ENCODE data around the gene SLC8A3.
A peak's percentile ranks its signal among the peaks of the same experiment; 100 is the strongest.

The SLC8A3 gene

DNA sequence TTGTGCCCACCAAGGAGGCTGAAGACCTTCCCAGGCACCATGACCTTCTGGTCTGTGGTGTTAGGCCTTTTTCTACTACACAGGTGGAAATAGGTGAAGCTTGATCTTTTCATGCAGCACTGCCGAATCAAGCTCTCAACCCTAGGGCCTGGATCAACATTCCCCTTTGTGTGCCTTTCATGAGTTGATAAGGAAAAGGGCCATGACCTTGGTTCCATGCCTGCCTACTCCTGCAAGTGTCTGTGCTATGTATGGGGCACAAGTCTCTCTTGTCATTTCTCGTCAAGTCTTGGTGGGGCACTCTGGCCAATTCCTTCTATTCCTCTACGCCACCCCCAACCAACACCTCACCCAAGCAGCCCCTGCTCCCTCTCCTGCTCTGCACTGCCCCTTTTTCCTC is 154.5 kb downstream of the SLC8A3 start:
- H2AK5ac ChIP-seq (ENCODE audit: low read length), result no peak overlapping the region
- no peak overlapping the region for H3K4ac ChIP-seq (ENCODE audit: low read depth, low read length)
- no peak overlapping the region for H4K91ac ChIP-seq (ENCODE audit: low read depth, low read length)
- H3K4me3 ChIP-seq (ENCODE audit: low read depth, low read length), result no peak overlapping the region
- no peaks in the 10 kb centered on the region for H3K79me2 ChIP-seq (ENCODE audit: control insufficient read depth, insufficient read depth, low read length, poor library complexity)
- no peak overlapping the region for H3K18ac ChIP-seq (ENCODE audit: low read length)
- no peaks in the 10 kb centered on the region for H3K27me3 ChIP-seq (ENCODE audit: insufficient read depth, low read length)
- no peaks in the 10 kb centered on the region for H3K9me3 ChIP-seq (ENCODE audit: insufficient read depth, low read depth, low read length)
- no peaks in the 10 kb centered on the region for H3K36me3 ChIP-seq (ENCODE audit: control insufficient read depth in 1 of 2, insufficient read depth in 2 of 2, low read length in 2 of 2)
- no CpG with 5 or more reads among the region's 3 CpGs for WGBS (ENCODE audit: extremely low coverage, insufficient coverage, insufficient read length)
- no peak overlapping the region for H2BK12ac ChIP-seq (ENCODE audit: low read length)
- H2BK5ac ChIP-seq (ENCODE audit: low read depth, low read length, poor library complexity), result no peak overlapping the region
- no peak overlapping the region for H3K14ac ChIP-seq (ENCODE audit: low read length)
- no peak overlapping the region for H2AFZ ChIP-seq (ENCODE audit: insufficient read depth, low read length, poor library complexity)
- no peaks in the 10 kb centered on the region for H3K79me1 ChIP-seq (ENCODE audit: low read length)
- no peak for DNase-seq
- no peak overlapping the region for H4K8ac ChIP-seq (ENCODE audit: low read depth, low read length)
- no peak overlapping the region for H3K23ac ChIP-seq (ENCODE audit: low read length)
- H4K12ac ChIP-seq (ENCODE audit: low read depth, low read length), result no peak overlapping the region
- H3K27ac ChIP-seq (ENCODE audit: low read depth, low read length), result no peak overlapping the region
- H3K9ac ChIP-seq (ENCODE audit: low read length), result no peak overlapping the region
- H3K4me2 ChIP-seq (ENCODE audit: low read length), result no peak overlapping the region
- H2BK120ac ChIP-seq (ENCODE audit: insufficient read depth, low read length, poor library complexity), result no peak overlapping the region
- peaks cover 5 to 6% of the 10 kb centered on the region in 2 experiments for H3K4me1 ChIP-seq (ENCODE audit: control insufficient read depth in 1 of 2, insufficient read depth in 2 of 2, low read length in 2 of 2)

DNA sequence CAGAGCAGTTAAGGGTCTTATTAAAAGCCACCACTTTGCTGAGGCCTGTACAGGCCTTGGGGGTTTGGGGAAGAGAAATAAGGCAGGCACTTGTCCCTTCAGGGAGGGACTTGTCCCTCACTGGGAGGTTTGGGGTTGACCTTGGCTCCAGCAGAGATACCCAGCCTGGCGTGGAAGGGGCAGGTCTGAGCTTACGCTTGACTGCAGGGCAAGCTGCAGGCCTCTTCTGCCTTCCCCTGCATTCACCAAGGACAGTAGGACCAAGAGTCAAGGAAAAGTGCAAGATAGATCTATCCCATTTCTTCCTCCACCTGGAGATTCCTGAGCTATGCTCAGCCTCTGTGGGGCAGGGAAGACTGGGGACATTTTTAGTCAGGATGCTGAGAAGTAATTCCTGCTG is 155.2 kb downstream of the SLC8A3 start:
- Histone ChIP-seq H3K27ac (ENCODE audit: low read depth, low read length) (no peak overlapping the region), H3K79me1 (ENCODE audit: low read length) (no peaks in the 10 kb centered on the region), H3K36me3 (ENCODE audit: control insufficient read depth in 1 of 2, insufficient read depth in 2 of 2, low read length in 2 of 2) (no peaks in the 10 kb centered on the region), H2AK5ac (ENCODE audit: low read length) (no peak overlapping the region), H3K4me2 (ENCODE audit: low read length) (no peak overlapping the region), H3K79me2 (ENCODE audit: control insufficient read depth, insufficient read depth, low read length, poor library complexity) (no peaks in the 10 kb centered on the region), H3K27me3 (ENCODE audit: insufficient read depth, low read length) (no peaks in the 10 kb centered on the region), H4K91ac (ENCODE audit: low read depth, low read length) (no peak overlapping the region), H3K9ac (ENCODE audit: low read length) (no peak overlapping the region), H3K4me1 (ENCODE audit: control insufficient read depth in 1 of 2, insufficient read depth in 2 of 2, low read length in 2 of 2) (peaks cover 5 to 6% of the 10 kb centered on the region in 2 experiments), H3K23ac (ENCODE audit: low read length) (no peak overlapping the region), H3K4ac (ENCODE audit: low read depth, low read length) (no peak overlapping the region), H3K4me3 (ENCODE audit: low read depth, low read length) (no peak overlapping the region), H3K14ac (ENCODE audit: low read length) (no peak overlapping the region), H3K9me3 (ENCODE audit: insufficient read depth, low read depth, low read length) (no peaks in the 10 kb centered on the region), H2BK12ac (ENCODE audit: low read length) (no peak overlapping the region), H2BK5ac (ENCODE audit: low read depth, low read length, poor library complexity) (no peak overlapping the region), H2AFZ (ENCODE audit: insufficient read depth, low read length, poor library complexity) (no peak overlapping the region), H4K12ac (ENCODE audit: low read depth, low read length) (no peak overlapping the region), H3K18ac (ENCODE audit: low read length) (no peak overlapping the region), H4K8ac (ENCODE audit: low read depth, low read length) (no peak overlapping the region), H2BK120ac (ENCODE audit: insufficient read depth, low read length, poor library complexity) (no peak overlapping the region)
- no peak for DNase-seq
- WGBS (ENCODE audit: extremely low coverage, insufficient coverage, insufficient read length), result no CpG with 5 or more reads among the region's 2 CpGs

DNA sequence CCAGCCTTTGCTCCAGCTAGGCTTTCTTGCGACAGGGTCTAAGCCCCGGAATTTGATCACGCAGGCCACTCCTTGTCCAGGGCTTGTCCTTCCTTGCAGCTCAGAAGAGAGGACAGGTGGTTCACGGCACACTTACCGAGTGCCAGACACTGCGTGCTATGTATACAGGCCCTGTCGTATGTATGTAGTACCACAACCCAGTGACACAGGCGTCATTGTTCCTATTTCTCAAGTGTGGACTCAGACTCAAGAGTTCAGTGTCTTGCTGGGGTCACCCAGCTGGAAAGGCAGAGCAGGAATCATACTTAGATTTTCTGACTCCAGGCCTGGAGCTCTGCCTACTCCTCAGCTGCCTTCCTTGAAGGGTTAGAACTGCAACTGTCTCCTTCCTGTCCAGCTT is 155.6 kb downstream of the SLC8A3 start:
- Histone ChIP-seq H3K4me2 (ENCODE audit: low read length) (no peak overlapping the region), H2BK120ac (ENCODE audit: insufficient read depth, low read length, poor library complexity) (no peak overlapping the region)

GRCh38 chr14:70032447-70032846 is 156.3 kb downstream of the SLC8A3 start:
- no peak overlapping the region for H4K8ac ChIP-seq (ENCODE audit: low read depth, low read length)
- no peaks in the 10 kb centered on the region for H3K79me2 ChIP-seq (ENCODE audit: control insufficient read depth, insufficient read depth, low read length, poor library complexity)
- peak in 1 of 2 donors; percentile 22 for DNase-seq
- no peak overlapping the region for H3K18ac ChIP-seq (ENCODE audit: low read length)
- no CpG with 5 or more reads among the region's 3 CpGs for WGBS (ENCODE audit: extremely low coverage, insufficient coverage, insufficient read length)
- no peak overlapping the region for H3K4me2 ChIP-seq (ENCODE audit: low read length)
- no peak overlapping the region for H2BK120ac ChIP-seq (ENCODE audit: insufficient read depth, low read length, poor library complexity)
- no peaks in the 10 kb centered on the region for H3K79me1 ChIP-seq (ENCODE audit: low read length)
- H3K14ac ChIP-seq (ENCODE audit: low read length), result no peak overlapping the region
- H3K27ac ChIP-seq (ENCODE audit: low read depth, low read length), result no peak overlapping the region
- H2BK12ac ChIP-seq (ENCODE audit: low read length), result no peak overlapping the region
- H3K36me3 ChIP-seq (ENCODE audit: control insufficient read depth in 1 of 2, insufficient read depth in 2 of 2, low read length in 2 of 2), result no peaks in the 10 kb centered on the region
- H3K9ac ChIP-seq (ENCODE audit: low read length), result no peak overlapping the region
- peaks cover 5 to 6% of the 10 kb centered on the region in 2 experiments for H3K4me1 ChIP-seq (ENCODE audit: control insufficient read depth in 1 of 2, insufficient read depth in 2 of 2, low read length in 2 of 2)
- no peak overlapping the region for H2AK5ac ChIP-seq (ENCODE audit: low read length)
- H3K4me3 ChIP-seq (ENCODE audit: low read depth, low read length), result no peak overlapping the region
- no peak overlapping the region for H2AFZ ChIP-seq (ENCODE audit: insufficient read depth, low read length, poor library complexity)
- no peak overlapping the region for H3K4ac ChIP-seq (ENCODE audit: low read depth, low read length)
- no peak overlapping the region for H2BK5ac ChIP-seq (ENCODE audit: low read depth, low read length, poor library complexity)
- no peak overlapping the region for H3K23ac ChIP-seq (ENCODE audit: low read length)
- H3K9me3 ChIP-seq (ENCODE audit: insufficient read depth, low read depth, low read length), result no peaks in the 10 kb centered on the region
- no peak overlapping the region for H4K91ac ChIP-seq (ENCODE audit: low read depth, low read length)
- H3K27me3 ChIP-seq (ENCODE audit: insufficient read depth, low read length), result no peaks in the 10 kb centered on the region
- no peak overlapping the region for H4K12ac ChIP-seq (ENCODE audit: low read depth, low read length)

More for the DNA sequence above, 155.6 kb downstream of the SLC8A3 start:
- Histone ChIP-seq H4K8ac (ENCODE audit: low read depth, low read length) (no peak overlapping the region), H4K91ac (ENCODE audit: low read depth, low read length) (no peak overlapping the region), H3K4me1 (ENCODE audit: control insufficient read depth in 1 of 2, insufficient read depth in 2 of 2, low read length in 2 of 2) (peaks cover 5 to 6% of the 10 kb centered on the region in 2 experiments), H2BK5ac (ENCODE audit: low read depth, low read length, poor library complexity) (no peak overlapping the region), H3K4ac (ENCODE audit: low read depth, low read length) (no peak overlapping the region), H2AFZ (ENCODE audit: insufficient read depth, low read length, poor library complexity) (no peak overlapping the region), H4K12ac (ENCODE audit: low read depth, low read length) (no peak overlapping the region), H3K79me2 (ENCODE audit: control insufficient read depth, insufficient read depth, low read length, poor library complexity) (no peaks in the 10 kb centered on the region), H3K27ac (ENCODE audit: low read depth, low read length) (no peak overlapping the region), H3K9me3 (ENCODE audit: insufficient read depth, low read depth, low read length) (no peaks in the 10 kb centered on the region), H3K27me3 (ENCODE audit: insufficient read depth, low read length) (no peaks in the 10 kb centered on the region), H3K36me3 (ENCODE audit: control insufficient read depth in 1 of 2, insufficient read depth in 2 of 2, low read length in 2 of 2) (no peaks in the 10 kb centered on the region), H3K18ac (ENCODE audit: low read length) (no peak overlapping the region), H2AK5ac (ENCODE audit: low read length) (no peak overlapping the region), H3K79me1 (ENCODE audit: low read length) (no peaks in the 10 kb centered on the region), H3K4me3 (ENCODE audit: low read depth, low read length) (no peak overlapping the region), H3K23ac (ENCODE audit: low read length) (no peak overlapping the region), H3K14ac (ENCODE audit: low read length) (no peak overlapping the region), H2BK12ac (ENCODE audit: low read length) (no peak overlapping the region), H3K9ac (ENCODE audit: low read length) (no peak overlapping the region)
- WGBS (ENCODE audit: extremely low coverage, insufficient coverage, insufficient read length), result no CpG with 5 or more reads among the region's 8 CpGs
- no peak for DNase-seq
